Left lobe of liver (tissue), 2 donors: Measurements from ENCODE around the gene DLEC1. TPM values are rescaled to one million over a fixed set of nuclear protein-coding genes. Genes with fewer than 3 reads are reported as not detected.

Source experiments
- ATAC-seq: fragments of 200-7000 bp; cut with Tn5 transposase; one replicate; pipeline ENCODE4 v1.9.1; 2020; ENCODE audit warnings: mild to moderate bottlenecking, moderate library complexity
- DNase-seq: peaks from one replicate; pipeline ENCODE4 v3.0.0-alpha.2; 2020; ENCODE audit warnings: low spot score
- total RNA-seq: library from RNA; stranded (reverse); gene quantifications from one replicate; pipeline ENCODE4 v1.2.1, GENCODE V29; 2021
- donor health status: DM: no; HTN: no; CAD: no; lungs with moderate emphysema.
- donor health status: DM: no; HTN: yes; CAD: no.

DLEC1 gene
- total RNA-seq, 1 donor from 2014 or later = 0.05 TPM

GRCh38 chr3:38107911-38108648, 69.1 kb downstream of the DLEC1 start:
- ATAC-seq = no peak
- no peak for DNase-seq

GRCh38 chr3:38108649-38109579, 69.9 kb downstream of the DLEC1 start:
- ATAC-seq (no peak), DNase-seq (peak; percentile 48)

DNA sequence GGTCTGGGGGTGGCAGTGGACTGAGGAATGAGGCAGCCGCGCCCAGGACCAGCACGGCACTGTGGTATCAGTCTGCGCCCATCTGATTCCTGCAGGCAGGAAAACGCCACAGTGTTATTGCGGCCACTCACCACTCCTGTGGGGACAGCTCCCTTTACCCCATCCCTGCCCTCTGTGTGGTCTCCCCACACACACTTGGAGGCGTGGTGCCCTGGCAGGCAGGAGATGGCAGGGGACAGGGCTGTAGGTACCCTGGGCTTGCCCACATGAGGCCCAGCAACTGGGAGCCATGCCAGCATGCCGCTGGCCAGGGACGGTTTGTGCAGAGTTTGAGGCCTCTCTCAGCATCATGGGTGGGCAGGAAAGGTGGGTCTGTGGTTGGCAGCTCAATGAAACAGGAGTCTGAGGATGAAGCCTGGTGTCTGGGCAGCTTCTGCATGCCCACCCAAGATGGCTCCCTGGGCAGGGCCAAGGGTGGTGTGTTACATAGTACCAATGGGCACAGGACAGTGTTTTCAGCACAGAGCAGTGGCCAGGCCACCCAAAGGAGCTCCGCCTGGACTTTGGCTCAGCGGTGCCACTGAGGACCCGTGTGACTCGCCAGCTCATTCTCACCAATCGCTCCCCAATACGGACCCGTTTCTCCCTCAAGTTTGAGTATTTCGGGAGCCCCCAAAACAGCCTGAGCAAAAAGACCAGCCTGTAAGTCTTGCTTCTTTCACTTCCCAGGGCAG, 70.7 kb downstream of the DLEC1 start:
- DNase-seq (peak; percentile 47), ATAC-seq (no peak)

- DNase-seq = no peak
- ATAC-seq = no peak
Measured at GRCh38 chr3:38110314-38111050, 71.5 kb downstream of the DLEC1 start.

- ATAC-seq = no peak
- DNase-seq = peak; percentile 40
Measured at GRCh38 chr3:38111201-38111600, 72.2 kb downstream of the DLEC1 start.

- DNase-seq = peak; percentile 42
- ATAC-seq = no peak
Measured at GRCh38 chr3:38111696-38112377, 72.8 kb downstream of the DLEC1 start.

GRCh38 chr3:38112378-38112761, 73.4 kb downstream of the DLEC1 start:
- ATAC-seq (no peak), DNase-seq (peak; percentile 40)

DNA sequence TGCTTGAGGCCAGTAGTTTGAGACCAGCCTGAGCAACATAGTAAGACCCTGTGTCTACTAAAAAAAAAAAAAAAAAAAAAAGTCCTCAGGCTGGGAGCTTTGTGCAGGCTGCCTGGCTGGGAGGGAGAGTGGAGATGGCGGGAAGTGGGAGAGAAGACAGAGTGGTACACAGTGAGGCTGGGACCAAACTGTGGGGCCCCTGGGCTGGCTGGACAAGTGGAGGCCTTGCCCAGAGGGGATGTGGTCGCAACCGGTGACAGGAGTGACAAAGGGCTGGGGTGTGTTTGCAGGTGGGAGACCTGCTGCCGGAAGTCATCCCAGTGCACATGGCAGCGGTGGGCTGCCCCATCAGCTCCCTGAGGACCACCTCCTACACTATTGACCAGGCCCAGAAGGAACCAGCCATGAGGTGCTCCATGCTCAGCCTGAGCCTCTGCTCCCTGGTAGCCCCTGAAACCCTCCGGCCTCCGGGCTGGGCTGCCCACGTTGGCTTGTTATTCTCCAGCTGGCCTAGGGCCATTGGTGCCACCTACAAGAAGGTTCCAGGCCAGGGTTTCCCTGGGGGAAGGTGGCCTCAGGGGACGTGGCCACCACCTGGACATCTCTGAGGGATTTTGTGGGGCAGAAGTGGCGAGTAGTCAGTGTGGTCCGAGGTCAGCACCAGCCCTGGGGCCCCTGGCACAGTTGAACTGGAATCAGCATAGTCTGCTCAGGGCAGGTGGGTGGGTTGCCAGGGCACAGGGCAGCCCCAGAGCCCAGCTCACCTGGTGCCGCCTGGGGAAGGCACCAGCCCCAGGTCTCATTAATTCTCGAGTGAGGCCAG, 75.3 kb downstream of the DLEC1 start:
- DNase-seq (peak; percentile 43), ATAC-seq (no peak)

DNA sequence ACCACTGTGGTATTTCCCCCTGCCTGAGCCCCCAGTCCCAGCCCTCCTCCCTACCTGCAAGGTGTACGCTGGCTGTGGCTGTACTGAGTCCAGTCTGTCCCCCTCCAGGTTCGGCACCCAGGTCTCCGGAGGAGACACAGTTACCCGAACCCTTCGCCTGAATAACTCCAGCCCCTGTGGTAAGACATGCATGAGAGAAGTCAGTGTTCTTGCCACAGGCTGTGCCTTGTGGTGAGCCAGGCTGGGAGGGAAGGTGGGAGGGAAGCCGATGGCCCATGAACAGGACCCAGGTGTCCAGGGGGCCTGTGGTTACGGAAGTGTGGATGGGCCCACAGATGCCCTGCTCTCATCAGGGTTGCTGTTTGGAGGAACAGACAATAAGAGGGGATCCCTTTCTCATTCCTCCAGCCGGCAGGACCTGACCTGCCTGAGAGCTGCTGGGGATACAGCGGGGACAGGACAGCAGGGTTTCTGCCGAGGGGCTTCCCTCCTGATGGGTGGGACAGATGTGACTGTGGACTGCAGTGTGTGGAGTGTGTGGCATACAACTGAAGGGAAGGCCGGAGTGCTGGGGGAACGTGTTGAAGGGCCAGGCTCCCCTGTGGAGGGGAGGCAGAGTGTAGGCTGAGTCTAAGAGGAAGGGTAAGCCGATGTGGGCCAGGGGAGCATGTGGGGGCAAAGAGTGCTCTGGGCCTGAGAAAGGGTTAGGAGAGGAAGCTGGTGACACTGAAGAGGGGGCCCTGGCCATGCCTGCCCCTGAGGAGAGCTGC, 76.1 kb downstream of the DLEC1 start:
- DNase-seq = peak; percentile 44
- ATAC-seq = no peak

DNA sequence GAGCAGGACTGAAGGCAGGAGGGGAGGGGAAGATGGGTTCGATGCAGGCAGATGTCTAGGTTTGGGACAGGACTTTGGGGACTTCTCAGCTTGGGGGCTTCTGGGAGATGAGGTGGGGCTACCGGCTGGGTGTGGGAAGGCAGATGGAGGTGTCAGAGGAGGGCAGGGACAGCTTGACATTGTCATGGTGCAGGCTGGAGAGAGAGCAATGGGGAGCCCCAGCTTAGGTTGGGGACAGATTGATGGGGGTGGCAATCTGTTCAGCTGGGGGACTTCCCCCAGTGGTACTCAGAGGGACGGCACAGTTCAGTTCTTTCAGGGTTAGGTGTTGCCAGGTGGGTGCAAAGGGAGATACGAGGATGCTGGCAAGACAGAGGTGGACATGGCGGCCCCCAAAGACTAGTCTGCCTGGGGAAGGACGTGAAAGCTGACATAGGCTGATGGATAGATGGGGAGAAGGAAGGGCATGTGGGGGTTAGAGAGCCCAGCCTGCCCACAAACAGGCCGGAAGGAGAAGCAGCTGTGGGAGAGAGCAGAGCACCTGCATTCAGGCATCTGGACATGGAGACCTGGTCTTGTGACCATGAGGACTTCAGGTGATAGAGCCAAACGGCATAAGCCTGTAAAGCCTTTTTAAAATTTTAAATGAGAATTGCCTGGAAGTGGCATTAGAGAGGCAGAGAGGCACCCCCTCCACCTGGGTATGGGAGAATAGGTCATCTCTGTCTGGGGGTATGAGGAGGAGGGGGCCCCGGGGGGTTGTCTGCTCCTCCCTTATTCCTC, 76.8 kb downstream of the DLEC1 start:
- DNase-seq = peak; percentile 46

GRCh38 chr3:38116471-38117162, 77.6 kb downstream of the DLEC1 start:
- peak; percentile 64 for DNase-seq

More for the DNA sequence above, 76.8 kb downstream of the DLEC1 start:
- ATAC-seq = no peak

DNA sequence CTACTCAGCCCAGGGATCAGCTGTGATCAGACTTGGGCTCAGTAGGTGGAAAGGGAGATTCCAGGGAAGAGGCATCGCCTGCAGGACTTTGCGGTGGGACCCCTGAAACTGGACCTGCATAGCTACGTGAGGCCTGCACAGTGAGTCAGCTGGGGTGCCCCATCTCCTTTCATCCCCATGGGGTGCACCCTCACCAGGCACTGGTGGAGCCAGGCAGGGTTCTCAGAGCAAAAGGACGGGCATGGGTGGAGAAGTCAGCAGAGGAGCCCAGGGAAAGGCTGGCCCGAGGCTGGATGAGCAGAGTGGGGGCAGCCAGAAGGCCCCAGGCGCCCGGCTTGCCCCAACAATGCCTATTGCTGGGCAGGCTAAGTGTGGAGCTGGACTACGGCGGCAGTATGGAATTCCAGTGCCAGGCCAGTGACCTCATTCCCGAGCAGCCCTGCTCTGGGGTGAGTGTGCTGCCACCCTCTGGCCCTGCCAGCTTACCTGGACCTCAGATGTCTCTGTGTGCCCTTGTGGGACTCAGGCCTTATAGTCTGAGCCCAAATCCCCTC, 78.2 kb downstream of the DLEC1 start:
- ATAC-seq = peak; percentile 70
- peak; percentile 86 for DNase-seq

More at GRCh38 chr3:38116471-38117162, 77.6 kb downstream of the DLEC1 start:
- ATAC-seq = peak; percentile 30

- DNase-seq = peak; percentile 86
- peak; percentile 66 for ATAC-seq
Measured at GRCh38 chr3:38117748-38118420, 78.9 kb downstream of the DLEC1 start.

DNA sequence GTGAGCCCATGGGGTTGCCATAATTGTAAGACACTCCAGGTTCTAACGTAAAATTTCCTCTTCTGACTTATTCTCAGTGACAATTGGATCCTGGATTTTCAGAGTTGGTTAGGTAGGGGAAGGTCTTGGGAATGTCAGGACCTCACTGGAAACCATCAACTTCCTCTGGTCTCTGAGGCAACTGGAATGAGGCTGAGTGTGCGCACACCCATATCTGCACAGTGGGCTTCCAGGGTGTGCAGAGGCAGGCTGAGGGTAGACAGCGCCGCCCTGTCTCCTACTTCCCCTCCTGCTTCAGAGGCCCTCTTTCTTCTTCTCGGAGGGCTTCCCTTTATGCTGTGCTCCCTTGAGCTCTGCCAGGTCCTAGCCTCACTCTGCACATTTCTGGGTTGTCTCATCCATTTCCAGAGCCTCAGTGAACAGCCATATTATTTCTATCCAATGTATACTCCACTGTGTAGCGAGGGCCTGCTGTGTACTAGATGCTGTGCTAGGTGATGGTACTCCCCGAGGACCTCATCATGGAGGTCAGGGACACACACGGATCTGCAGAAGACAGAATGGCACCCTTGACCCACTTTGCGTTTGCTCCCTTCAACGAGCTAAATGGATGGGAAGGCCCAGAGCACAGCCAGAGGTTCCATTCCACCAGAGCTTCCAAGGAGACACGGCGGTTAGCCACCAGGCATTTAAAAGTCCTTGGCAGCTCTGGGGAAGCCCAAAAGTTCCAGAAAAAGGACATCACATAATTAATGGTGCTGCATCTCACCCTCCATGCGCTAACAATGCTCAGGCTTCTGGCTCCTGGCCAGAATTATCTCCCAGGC, 79.6 kb downstream of the DLEC1 start:
- peak; percentile 46 for DNase-seq
- no peak for ATAC-seq

GRCh38 chr3:38119248-38119544, 80.2 kb downstream of the DLEC1 start:
- DNase-seq (no peak), ATAC-seq (no peak)
